ENCODE measurements around the gene TAS2R30.

TAS2R30 gene, protein sequence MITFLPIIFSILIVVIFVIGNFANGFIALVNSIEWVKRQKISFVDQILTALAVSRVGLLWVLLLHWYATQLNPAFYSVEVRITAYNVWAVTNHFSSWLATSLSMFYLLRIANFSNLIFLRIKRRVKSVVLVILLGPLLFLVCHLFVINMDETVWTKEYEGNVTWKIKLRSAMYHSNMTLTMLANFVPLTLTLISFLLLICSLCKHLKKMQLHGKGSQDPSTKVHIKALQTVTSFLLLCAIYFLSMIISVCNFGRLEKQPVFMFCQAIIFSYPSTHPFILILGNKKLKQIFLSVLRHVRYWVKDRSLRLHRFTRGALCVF

DNA sequence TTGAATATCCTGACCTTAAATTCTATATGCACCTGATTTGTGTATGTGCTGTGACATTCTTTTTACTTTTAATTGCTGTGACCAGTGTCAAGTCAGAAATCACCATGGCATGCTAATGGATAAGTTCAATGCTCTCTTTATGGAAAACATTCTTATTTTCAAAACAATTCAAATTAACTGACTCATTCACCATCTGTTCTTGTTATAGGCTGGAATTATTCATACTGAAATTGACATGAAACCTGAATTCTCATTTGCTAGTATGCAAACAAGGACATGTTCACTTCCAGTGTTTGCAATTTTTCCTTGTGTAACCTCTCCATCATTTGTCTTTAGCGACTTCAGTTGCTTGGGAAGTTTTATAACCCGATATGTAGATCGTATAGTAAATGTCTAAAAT, at the start of gene TAS2R30:
TSS of gene TAS2R30 (minus strand) at position 340 of the 400 bp plus-strand sequence. CDS start 400 bp downstream, outside the sequence.
- no peak for DNase-seq (ENCODE audit: low read depth)

DNA sequence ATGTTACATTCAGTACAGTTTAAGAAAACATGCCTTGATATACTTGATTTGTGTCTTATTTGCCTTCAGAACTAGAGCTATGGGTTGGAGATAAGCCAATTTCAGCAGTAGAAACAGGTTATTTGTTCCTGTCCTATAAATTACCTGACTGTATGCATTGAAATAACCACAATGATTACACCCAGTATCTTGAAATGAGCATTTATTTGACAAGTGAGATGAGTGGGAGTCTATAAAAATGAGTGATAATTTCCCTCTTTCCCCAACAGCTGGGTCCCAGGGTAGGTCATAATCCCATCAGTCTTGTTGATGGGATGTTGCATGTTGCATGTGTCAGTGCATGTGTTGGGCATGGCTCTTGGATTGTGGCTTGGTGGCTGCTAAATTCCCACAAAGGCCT, 48.6 kb upstream of the TAS2R30 start:
- no peak for DNase-seq (ENCODE audit: low read depth)

DNA sequence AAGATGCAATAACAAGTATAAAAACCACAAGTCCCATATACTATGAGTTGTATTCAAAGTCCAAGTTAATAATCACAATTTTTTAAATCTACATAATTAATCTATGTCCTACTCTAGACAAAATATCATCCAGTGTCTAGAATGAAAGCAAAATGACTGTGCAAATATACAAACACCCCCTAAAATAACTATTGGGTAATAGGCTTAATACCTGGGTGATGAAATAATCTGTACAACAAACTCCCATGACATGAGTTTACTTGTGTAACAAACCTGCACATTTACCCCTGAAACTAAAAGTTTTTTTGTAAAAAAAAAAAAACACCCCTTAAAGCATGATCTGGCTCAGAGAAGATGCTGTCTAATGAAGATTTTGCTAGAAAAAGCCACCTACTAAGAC, 48.1 kb upstream of the TAS2R30 start:
- DNase-seq (ENCODE audit: low read depth), result no peak

DNA sequence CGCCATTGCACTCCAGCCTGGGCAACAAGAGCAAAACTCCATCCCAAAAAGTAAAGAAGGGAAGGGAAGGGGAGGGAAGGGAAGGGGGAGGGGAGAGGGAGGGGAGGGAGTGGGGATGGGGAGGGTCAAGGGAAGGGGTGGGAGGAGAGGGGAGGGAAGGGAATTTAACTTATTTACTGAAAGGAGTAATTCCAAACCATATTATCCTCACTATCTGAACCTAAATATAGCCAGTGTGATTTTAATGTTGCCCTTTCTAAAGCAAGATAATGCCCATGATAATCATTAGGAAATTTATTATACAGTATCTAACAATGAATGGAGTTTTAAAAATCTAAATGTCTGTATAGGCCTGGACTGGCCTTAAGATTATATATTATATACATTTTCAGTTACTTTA, 43.8 kb upstream of the TAS2R30 start:
- DNase-seq (ENCODE audit: low read depth), result no peak

DNA sequence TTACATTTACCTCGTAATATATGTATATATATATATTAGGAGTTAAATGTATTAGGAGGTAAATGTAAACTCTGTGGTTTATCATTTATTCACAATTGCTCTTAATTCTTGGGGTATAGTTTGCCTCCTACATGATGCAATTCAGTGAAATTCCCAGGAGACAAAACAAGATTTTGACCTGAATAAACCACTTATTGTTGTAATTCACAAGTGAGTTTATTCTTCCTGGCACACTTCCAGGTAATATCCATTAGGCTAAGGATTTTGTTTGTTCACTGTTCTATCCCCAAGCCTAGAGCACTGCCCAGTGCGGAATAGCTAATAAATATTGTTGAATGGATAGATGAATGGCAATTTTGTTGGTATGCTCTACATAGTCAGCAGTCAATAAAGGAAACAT, 39.6 kb upstream of the TAS2R30 start:
- no peak for DNase-seq (ENCODE audit: low read depth)

DNA sequence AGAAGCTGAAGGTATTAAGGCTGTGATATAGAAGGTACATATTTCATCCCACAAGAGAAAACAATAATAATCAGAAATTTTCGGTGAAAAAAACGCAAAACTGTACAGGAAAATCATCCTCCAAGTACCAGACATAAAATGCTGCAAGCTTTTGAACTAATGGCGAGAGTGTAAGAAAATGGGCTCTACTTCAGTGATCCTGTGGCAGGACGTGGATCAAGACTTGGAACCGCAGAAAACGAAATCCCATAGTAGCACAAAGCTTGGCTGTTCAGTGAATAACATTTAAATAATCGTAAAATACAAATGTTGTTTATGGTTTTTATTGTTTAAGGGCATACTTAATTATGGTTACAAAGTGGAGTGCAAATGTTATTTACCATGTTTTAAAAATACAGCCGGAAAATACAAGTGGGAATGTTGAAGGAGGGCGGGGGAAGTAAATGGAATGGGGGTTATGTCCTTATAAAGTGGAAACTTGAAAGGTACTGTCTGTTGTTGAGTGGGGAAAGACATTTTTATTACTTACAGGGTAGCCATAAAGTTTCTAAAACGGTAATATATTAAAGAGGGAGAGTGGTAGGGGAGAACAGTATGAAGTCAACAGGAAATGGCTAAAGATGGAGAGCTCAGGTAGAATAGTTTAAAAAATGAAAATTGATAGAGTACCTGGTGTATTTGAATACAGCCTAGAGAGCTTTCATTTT, 37.7 kb upstream of the TAS2R30 start:
- no peak for DNase-seq (ENCODE audit: low read depth)

DNA sequence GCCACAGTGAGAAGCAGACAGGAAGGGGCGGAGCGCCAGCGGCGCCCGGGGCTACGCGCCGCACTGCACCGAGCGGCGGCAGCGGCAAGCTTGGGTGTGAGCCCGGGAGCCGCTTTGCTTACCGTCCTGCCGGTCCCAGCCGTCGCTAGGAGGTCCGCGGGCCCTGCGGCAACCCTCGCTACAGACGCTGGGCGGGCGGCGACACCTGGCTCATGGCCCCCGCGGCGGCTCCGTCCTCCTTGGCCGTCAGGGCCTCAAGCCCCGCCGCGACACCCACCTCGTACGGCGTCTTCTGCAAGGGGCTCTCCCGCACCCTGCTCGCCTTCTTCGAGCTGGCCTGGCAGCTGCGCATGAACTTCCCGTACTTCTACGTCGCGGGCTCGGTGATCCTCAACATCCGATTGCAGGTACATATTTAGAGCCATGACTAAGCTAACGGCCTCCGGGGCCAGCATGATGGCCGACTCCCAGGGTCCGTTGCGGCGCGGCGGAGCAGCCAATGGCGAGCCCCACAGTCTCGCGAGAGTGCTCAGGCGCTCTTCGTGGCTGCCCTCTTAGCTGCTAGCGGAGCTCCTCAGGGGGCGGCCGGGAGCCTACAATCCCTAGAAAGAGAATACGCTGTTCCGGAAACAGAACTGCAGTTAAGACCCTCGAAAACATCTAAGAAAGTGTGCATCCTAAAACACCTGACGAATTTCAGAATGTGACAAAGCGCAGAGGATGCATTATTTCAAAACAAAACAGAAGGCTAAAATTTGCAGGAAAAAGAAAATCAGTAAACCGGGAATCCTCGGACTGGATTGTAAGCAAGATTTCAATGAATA, 36.9 kb upstream of the TAS2R30 start, which contains the start of gene SMIM10L1:
TSS of gene SMIM10L1 (plus strand) at position 50 of the 824 bp plus-strand sequence. CDS start at position 213, 163 bp downstream.
- peak; percentile 87 for DNase-seq (ENCODE audit: low read depth)

DNA sequence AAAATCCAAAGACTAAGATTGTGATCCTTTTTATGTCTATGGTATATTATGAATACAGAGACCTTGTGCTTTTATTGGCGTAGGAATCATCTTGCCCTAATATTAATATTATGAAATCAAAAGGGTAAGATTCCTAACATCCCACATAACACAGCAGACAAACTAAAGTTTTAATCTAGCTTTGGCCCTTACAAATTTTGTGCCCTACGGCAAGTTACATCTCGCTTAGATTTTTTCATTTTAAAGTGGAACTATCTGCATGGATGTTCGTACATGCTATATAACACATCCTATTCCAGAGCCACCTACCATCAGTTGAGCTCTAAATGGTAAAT, 36.3 kb upstream of the TAS2R30 start:
- DNase-seq (ENCODE audit: low read depth), result no peak

DNA sequence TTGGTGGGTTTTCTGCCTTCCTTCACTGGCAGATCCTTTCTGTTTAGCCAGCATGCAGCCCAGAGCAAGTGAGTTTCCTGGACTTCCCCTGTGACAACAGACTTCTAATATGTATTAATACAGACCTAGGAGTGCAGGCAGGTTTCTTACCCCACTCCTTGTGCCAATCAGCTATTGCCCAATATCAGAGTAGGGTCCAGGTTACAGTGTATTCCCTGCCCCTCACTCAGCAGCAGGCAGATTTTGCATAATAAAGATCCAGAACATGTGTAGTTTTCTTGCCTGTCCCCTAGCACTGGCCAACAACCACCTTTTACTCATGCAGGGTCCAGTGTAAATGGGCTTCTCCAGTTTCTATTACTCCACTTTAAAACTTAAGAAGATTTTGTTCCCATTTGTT, 31.9 kb upstream of the TAS2R30 start:
- no peak for DNase-seq (ENCODE audit: low read depth)

DNA sequence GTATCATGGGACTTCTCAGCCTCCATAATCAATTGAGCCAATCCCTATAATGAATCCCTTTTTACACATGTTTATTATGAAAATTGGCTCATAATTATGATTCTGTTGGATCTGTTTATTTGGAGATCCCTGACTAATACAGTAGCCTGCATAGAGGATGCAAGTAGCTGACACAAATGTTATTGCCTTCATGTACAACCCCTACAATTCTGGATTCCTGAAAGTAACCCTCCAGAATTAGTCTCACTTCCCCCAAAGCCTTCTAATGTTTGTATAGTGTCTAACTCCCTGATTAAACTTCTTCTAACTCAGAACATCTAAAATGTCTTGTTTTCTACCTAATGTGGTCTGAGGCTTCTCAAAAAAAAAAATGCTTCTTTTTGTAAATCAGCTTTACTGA, 29.9 kb upstream of the TAS2R30 start:
- no peak for DNase-seq (ENCODE audit: low read depth)

DNA sequence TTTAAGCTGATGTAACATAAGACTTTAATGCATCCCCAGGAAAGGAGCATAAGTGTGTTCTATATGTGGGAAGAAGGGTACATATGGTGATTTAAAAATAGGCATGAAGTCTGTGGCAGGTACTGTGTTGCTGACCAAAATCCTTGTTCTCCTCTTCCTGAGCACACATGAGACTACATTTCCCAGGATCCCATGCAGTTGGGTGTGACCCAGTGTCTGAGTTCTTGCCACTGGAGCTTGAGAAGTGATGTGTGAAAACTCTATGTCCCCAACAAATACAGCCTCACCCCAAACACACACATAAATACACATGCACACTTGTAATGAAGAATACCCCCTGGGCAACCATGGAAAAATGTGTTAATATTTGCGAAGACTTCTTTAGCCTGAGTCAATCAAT, 28.1 kb upstream of the TAS2R30 start:
- no peak for DNase-seq (ENCODE audit: low read depth)

DNA sequence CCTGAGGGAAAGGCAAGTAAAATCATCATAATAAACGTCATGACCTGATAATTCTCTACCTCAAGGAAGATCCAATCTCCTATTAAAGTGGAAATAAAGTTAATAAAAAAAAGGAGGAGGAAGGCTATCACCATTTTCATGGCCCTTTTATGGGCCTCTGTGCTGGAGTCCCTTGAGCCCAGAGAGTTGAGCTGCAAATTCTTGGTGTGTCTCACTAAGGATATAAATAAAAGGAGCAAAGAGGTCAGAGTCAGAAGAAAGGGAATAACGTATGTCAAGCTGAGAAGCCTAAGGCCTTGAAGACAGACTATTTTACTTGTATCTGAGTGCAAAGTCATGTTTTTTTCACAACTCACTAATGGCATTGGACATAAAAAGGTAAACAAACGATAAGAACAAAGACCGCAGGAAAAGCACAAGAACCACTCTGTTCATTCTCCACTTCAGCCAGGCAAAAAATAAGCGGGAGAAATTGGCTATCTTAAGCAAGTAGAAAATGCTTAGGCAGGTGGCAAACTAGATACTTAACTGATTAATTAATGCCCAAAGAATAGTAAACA, 24.5 kb upstream of the TAS2R30 start:
- no peak for DNase-seq (ENCODE audit: low read depth)

DNA sequence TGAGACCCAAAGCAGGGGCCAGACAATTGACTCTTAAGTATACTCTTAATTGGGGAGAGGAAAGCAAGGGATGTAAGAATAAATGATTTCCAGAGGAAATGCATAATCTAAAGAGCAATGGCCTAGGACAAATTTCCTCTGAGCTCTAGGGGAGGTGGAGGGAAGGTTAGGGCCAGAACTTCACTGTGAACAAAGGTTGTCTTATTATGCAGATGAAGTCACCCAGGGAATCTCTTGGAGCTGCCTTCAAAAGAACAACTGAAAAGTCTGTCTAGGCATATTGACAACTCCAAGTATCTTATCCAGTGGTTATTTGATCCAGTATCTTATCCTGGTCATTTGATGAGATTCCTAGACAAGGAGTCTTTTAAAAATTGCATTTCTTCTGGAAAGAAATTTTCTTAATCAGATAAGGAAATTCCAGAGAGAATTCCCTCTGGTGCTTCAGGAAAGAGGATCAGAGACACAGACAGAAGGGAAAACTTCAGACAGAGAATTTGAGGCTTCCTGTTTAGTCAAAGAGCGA, 20.0 kb upstream of the TAS2R30 start:
- DNase-seq (ENCODE audit: low read depth), result no peak

DNA sequence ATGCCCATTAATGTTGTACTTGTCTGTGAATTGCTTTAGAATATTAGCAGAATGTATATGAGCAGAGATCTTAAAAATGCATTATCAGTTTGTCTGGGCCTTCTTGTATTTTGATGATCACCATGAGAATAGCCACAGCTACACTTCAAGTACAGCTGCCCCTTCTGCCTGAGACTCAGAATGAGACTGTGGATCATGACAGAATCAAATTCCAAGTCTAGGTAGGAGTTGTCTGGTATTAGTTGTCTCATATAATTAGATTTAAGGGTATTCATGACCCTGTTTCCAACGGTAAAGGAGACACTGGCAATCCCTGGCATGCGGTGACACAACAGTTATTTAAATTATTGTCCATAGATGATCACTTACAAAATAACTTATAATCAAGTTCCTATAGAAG, 18.3 kb upstream of the TAS2R30 start:
- no peak for DNase-seq (ENCODE audit: low read depth)

DNA sequence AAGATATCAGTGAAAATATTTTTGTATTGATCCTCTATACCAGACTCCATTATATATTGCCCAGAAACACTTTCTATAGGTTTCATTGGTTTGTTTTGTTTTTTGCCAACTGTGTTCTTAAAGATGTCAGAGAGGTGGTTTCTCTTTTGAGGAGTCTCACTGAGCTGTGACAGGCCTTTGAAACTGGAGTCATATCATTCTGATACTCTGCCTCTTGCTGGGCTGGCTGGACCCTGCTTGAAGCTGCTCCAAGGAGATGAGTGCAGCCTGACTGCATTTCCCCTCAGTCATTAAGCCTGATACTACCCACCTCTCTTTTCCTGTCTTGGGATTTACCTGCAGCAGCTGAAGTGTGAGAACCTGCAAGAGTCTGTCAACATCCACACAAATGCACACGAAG, 16.4 kb upstream of the TAS2R30 start:
- DNase-seq (ENCODE audit: low read depth), result no peak

DNA sequence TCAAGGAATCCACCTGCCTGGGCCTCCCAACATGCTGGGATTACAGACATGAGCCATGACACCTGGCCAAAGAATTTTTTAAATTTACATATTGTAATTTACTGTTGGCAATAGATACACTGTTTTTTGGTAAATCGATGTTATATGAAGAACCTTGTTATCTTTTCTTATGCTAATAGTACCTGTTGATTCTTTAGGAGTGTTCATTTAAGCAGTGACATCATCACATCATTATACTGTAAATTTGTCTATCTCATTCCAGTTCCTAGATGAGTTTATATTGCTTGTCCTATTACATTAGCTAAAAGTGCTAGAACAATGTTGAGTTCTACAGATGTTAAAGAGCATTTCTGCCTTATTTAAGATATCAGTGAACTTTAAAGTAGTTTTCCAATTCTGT, 13.0 kb upstream of the TAS2R30 start:
- no peak for DNase-seq (ENCODE audit: low read depth)

DNA sequence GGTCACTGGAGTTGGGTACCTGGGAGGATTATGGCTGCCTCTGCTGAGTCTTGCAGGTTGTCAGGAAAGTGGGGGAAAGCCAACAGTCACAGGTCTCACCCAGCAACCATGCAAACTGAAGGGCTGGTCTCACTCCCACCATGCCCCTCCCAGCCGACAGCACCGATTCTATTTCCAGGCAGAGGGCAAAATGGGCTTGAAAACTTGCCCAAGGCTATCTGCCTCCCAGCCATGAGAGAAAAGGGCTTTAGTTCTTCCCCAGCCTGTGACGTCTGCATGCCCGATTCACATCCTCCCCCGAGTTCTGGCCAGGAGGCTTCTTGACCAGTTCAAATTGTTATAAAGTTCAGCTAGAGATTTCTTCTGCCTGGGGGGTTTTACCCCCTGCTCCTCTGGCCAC, 9.9 kb upstream of the TAS2R30 start:
- no peak for DNase-seq (ENCODE audit: low read depth)

DNA sequence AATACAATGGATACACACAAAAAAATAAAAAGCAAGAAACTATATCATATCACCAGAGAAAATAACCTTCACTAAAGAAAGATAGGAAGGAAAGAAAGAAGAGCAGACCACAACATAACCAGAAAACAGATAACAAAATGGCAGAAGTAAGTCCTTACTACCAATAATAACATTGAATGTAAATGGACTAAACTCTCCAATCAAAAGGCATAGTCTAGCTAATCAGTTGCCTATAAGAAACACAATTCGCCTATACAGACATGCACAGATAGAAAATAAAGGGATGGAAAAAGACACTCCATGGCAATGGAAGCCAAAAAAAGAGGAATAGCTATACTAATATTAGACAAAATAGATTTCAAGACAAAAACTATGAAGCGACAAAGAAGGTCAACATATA, 8.9 kb upstream of the TAS2R30 start:
- DNase-seq (ENCODE audit: low read depth), result no peak

DNA sequence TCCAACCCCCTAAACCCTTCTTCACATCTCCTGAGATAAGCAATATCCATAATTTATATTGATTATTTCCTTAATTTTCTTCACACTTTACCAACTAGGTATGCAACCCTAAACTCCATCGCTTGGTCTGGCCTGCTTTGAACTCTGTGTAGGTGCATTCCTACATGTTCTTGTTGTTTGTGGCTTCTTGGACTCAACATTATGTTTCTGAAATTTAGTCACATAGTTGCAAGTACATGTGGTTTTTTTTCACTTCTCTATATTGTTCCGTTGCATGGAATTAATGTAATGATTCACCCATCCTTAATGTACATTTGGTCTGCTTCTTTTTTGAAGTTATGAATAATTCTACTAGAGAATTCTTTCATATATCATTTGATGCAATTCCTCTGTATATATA, 1.6 kb upstream of the TAS2R30 start:
- no peak for DNase-seq (ENCODE audit: low read depth)

DNA sequence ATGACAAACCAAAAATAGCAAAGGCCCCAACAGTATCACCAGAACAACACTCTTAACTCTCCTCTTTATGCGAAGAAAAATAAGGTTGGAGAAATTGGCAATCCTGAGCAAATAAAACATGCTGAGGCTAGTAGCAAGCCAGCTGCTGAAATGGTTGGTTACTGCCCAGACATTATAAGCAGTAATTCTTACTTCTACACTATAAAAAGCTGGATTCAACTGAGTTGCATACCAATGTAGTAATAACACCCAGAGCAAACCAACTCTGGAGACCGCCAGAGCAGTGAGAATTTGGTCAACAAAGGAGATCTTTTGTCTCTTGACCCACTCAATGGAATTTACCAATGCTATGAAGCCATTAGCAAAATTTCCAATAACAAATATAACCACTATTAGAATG, 628 bp downstream of the TAS2R30 start:
- DNase-seq (ENCODE audit: low read depth), result no peak

DNA sequence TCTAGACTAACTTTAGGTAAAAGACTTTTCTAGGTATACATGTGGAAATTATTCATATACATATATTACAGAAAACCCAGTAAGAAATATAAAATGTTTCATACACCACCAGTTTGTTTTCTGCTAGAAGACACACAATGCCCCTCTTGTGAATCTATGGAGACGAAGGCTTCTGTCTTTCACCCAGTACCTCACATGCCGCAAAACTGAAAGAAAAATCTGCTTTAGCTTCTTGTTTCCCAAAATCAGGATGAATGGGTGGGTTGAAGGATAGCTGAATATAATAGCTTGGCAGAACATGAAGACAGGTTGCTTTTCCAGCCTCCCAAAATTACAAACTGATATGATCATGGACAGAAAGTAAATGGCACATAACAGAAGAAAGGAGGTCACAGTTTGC, 1.3 kb downstream of the TAS2R30 start:
- DNase-seq (ENCODE audit: low read depth), result no peak

DNA sequence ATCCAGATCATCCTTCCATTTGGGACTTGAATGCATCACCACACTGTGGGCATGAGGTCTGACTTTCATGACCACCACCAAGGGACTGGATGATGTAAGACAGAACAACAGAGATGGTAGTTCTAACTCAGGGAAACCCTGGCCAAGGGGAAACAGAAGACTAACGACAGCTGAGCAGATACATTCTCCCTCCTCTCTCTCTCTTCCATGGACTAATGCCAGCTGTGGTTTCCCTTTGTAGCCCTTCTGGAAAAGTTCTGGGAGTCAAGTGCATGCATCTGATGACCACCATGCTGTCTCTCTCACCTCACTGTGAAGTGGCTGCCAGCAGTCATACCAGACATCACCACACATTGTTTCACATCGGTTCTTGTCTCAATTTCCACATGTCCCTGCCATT, 3.4 kb downstream of the TAS2R30 start:
- DNase-seq (ENCODE audit: low read depth), result no peak

Measured in HS-27A (cell line).